HG03460 (cell line): ENCODE data around the gene OR6C2.
"Not testable (repeated sequence)": the region's sequence is repeated elsewhere in the genome, so short reads cannot be mapped to it uniquely, and the experiment has no call there.

ENCODE experiments used
- ATAC-seq: cut with Tn5 transposase; IDR thresholded peaks from one replicate; pipeline ENCODE4 v1.9.1; 2021; ENCODE audit not compliant: unreplicated experiment

OR6C2 gene

GRCh38 chr12:55470088-55470829 lies 26.4 kb downstream of the OR6C2 start, which contains the start of gene OR6C70:
TSS of gene OR6C70 (minus strand) at chr12:55470138. CDS start at chr12:55470138, 0 bp downstream.
- no peak for ATAC-seq

- no peak for ATAC-seq
Observed at GRCh38 chr12:55472264-55472663, 28.4 kb downstream of the OR6C2 start.

- ATAC-seq = not testable (repeated sequence)
Observed at GRCh38 chr12:55479136-55479535, 35.3 kb downstream of the OR6C2 start.

GRCh38 chr12:55484284-55484683 lies 40.4 kb downstream of the OR6C2 start:
- not testable (repeated sequence) for ATAC-seq

GRCh38 chr12:55492078-55492477 lies 48.2 kb downstream of the OR6C2 start, which contains the start of gene OR6C68:
TSS of gene OR6C68 (plus strand) at chr12:55492378. CDS start at chr12:55492378, 0 bp downstream.
- ATAC-seq = no peak

GRCh38 chr12:55495490-55495889 lies 51.6 kb downstream of the OR6C2 start:
- ATAC-seq = no peak

GRCh38 chr12:55499231-55499630 lies 55.4 kb downstream of the OR6C2 start:
- ATAC-seq = no peak

GRCh38 chr12:55499810-55500252 lies 56.0 kb downstream of the OR6C2 start:
- no peak for ATAC-seq

GRCh38 chr12:55501601-55502000 lies 57.7 kb downstream of the OR6C2 start:
- ATAC-seq = no peak
